Mesangial cell (primary cell): ENCODE measurements around the gene MBD2. TPM values are rescaled to one million over a fixed set of nuclear protein-coding genes. Genes with fewer than 3 reads are reported as not detected.

Experiments used
- total RNA-seq: library from RNA; depleted of rRNA; stranded (reverse); fragments of >200 nt; gene quantifications from 2 replicates; pipeline ENCODE4 v1.2.3, GENCODE V29; 2015

Gene MBD2
- total RNA-seq, result 14.3 and 17.9 TPM in 2 replicates

DNA sequence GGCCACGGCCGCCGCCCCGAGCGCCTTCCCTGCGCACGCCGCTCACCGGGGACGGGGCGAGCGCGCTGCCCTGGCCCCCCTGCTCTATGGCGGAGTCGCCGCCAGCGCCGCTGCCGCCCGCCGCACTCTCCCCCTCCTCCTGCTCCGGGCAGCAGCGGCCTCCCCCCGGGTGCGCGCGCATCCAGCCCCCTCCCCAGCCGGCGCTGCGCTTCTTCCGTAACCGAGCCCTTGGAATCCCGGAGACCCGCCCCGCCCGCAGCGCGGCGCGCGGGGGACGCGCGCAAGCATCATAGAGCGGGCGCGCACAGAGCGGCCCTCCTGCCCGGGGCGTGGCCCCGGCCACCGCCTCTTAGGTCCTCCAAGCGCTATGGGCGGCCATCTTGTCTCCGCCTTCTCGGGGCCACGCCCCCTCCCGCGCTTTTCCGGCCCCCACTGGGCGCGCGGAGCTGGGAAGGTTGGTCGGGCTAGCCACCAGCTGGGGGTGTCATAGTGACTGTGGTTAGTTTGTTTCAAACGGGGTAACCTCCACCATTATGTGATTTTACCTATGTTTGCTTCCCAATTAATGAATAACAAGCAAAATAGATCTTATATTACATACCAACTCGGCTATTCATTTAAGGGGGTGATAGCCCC is at the start of gene MBD2:
MBD2 (minus strand) TSS at position 291 of the 636 bp plus-strand sequence; CDS start at position 181, 110 bp downstream.

Other genes with a start within 250 kb of the MBD2 start
- gene POLI, start 44.8 kb upstream of the MBD2 start, total RNA-seq, result 3.6 and 10.3 TPM in 2 replicates
- 0.38 TPM in 1 of 2 replicates, not detected in the other for gene STARD6, start 133.2 kb upstream of the MBD2 start, total RNA-seq
- gene C18orf54, start 133.2 kb upstream of the MBD2 start, total RNA-seq, result 3.2 and 7.3 TPM in 2 replicates